ENCODE data around the gene ZBTB20. TPM values are rescaled to one million over a fixed set of nuclear protein-coding genes. Genes with fewer than 3 reads are reported as not detected.

Gene ZBTB20
- total RNA-seq, 1 donor from 2014 or later = 62.0 TPM

DNA sequence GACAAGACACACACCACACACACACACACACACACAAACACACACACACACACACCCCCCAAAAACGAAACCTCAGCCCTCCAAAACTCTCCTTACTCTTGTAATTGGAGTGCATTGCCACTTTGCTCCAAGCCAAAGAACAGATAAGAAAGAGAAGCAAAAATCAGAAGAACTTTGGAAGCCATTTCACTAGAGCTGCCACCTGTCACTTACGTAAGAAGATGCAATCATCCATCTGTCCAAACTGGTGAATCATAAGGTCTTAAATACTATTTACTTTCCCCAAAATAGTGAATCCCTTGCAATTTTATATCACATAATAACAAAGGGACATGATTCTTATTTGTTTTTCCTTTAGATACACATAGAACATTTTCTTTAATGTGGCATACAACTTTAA lies 285.4 kb downstream of the ZBTB20 start:
- TF ChIP-seq, protein P1, sequence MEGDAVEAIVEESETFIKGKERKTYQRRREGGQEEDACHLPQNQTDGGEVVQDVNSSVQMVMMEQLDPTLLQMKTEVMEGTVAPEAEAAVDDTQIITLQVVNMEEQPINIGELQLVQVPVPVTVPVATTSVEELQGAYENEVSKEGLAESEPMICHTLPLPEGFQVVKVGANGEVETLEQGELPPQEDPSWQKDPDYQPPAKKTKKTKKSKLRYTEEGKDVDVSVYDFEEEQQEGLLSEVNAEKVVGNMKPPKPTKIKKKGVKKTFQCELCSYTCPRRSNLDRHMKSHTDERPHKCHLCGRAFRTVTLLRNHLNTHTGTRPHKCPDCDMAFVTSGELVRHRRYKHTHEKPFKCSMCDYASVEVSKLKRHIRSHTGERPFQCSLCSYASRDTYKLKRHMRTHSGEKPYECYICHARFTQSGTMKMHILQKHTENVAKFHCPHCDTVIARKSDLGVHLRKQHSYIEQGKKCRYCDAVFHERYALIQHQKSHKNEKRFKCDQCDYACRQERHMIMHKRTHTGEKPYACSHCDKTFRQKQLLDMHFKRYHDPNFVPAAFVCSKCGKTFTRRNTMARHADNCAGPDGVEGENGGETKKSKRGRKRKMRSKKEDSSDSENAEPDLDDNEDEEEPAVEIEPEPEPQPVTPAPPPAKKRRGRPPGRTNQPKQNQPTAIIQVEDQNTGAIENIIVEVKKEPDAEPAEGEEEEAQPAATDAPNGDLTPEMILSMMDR (IDR thresholded peaks at IDR 0.05; ENCODE audit: borderline replicate concordance) = no peak
- no peaks in the 10 kb centered on the region for H3K36me3 ChIP-seq
- intact Hi-C loops (cut with micrococcal nuclease) = no loop called here
- peaks cover 39% of the 10 kb centered on the region for H3K4me1 ChIP-seq
- H3K9me3 ChIP-seq (replicated peaks) = no peaks in the 10 kb centered on the region
- no peak overlapping the region for H3K4me3 ChIP-seq
- DNase-seq = no peak
- H3K27me3 ChIP-seq (ENCODE audit: low read depth) = no peaks in the 10 kb centered on the region
- H3K27ac ChIP-seq (replicated peaks) = no peak overlapping the region

DNA sequence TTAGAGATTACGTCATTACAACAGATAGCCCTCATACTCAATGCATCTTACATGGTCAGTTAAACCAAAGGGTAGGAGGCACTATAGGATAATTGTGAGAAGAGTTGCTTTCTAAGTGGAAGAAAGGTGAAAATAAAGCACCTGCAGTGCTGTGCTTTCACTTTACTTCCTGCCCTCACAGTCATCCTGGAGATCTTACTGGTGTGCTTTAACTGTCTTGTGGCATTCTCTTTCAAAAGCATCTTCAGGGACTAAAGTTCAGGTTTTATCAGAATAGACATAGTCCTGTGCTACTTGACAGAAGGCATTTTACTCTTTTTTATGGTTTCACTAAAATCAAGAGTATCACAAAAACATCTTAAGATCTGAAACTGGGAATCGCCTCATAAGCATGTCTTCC lies 286.6 kb downstream of the ZBTB20 start:
- no peak for DNase-seq
- intact Hi-C loops (cut with micrococcal nuclease) = no loop called here
- H3K4me3 ChIP-seq = no peak overlapping the region
- H3K36me3 ChIP-seq = no peaks in the 10 kb centered on the region
- H3K9me3 ChIP-seq (replicated peaks) = no peaks in the 10 kb centered on the region
- H3K27ac ChIP-seq (replicated peaks) = no peak overlapping the region
- H3K27me3 ChIP-seq (ENCODE audit: low read depth) = no peaks in the 10 kb centered on the region
- TF ChIP-seq, protein P1 (IDR thresholded peaks at IDR 0.05; ENCODE audit: borderline replicate concordance) = no peak
- H3K4me1 ChIP-seq = peaks cover 40% of the 10 kb centered on the region

DNA sequence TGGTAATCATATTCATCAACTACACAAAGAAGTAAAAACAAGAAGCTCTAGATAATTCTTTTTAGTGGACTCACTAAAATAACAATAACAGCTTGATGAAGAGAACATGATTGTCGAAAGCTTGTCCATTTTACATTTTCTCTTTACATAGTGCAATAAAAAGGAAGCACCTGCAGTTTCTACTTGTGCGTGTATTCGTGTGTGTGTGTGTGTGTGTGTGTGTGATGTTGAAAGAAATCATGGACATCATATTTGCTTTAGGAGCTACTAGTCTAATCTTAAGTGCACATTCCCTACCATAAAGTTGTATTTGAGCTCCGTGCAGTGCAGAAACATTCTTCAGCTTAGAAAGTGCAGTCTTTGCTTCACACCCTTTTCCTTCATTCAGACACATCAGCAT lies 288.8 kb downstream of the ZBTB20 start:
- Histone ChIP-seq H3K9me3 (replicated peaks) (no peaks in the 10 kb centered on the region), H3K36me3 (no peaks in the 10 kb centered on the region), H3K27me3 (ENCODE audit: low read depth) (no peaks in the 10 kb centered on the region), H3K27ac (replicated peaks) (no peak overlapping the region), H3K4me3 (no peak overlapping the region), H3K4me1 (peaks cover 40% of the 10 kb centered on the region)
- DNase-seq = no peak
- TF ChIP-seq, protein P1 (IDR thresholded peaks at IDR 0.05; ENCODE audit: borderline replicate concordance) = no peak
- intact Hi-C loops (cut with micrococcal nuclease) = no loop called here

DNA sequence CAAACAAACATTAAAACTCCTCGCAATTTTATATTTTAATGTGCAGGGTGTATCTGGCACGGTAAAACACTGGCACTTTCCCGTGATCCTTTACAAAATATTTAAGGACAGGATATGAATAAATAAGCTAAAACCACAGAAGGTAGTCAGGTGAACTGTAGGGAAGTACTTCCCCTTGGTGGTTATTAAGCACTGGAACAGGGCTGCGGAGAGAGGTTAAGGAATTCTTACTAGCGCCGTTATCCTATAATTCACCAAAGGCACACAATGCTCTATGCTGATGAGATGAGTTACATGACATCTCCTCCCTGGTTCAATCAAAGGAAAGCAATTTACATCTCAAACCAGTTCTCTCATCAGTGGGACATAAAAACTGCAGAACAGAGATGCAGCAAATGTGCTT lies 289.8 kb downstream of the ZBTB20 start:
- TF ChIP-seq, protein P1 (IDR thresholded peaks at IDR 0.05; ENCODE audit: borderline replicate concordance) = no peak
- intact Hi-C loops (cut with micrococcal nuclease) = no loop called here
- no peak for DNase-seq
- Histone ChIP-seq H3K9me3 (replicated peaks) (no peaks in the 10 kb centered on the region), H3K27ac (replicated peaks) (no peak overlapping the region), H3K27me3 (ENCODE audit: low read depth) (no peaks in the 10 kb centered on the region), H3K4me1 (peaks cover 38% of the 10 kb centered on the region), H3K36me3 (no peaks in the 10 kb centered on the region), H3K4me3 (no peak overlapping the region)

DNA sequence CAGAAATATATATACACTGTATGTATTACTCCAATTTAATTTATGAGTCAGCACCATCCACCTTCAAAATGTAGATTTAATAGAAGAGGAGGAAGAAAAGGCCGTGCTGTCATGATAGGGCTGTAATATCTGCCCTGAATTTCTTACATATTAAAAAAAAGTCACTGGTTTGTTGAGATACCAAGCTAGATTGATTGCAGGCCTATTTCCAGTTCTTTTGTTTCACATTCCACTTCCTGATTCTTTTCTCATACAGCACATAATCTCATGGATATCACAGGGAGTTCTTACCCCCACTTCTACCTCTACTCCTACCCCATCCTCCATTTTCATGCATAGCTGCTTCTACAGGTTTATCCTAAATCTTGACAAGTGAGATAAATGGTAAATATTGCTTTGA lies 290.3 kb downstream of the ZBTB20 start:
- intact Hi-C loops (cut with micrococcal nuclease) = no loop called here
- Histone ChIP-seq H3K4me3 (no peak overlapping the region), H3K4me1 (peaks cover 34% of the 10 kb centered on the region), H3K27me3 (ENCODE audit: low read depth) (no peaks in the 10 kb centered on the region), H3K9me3 (replicated peaks) (no peaks in the 10 kb centered on the region), H3K27ac (replicated peaks) (no peak overlapping the region), H3K36me3 (no peaks in the 10 kb centered on the region)
- TF ChIP-seq, protein P1 (IDR thresholded peaks at IDR 0.05; ENCODE audit: borderline replicate concordance) = no peak
- DNase-seq = no peak

DNA sequence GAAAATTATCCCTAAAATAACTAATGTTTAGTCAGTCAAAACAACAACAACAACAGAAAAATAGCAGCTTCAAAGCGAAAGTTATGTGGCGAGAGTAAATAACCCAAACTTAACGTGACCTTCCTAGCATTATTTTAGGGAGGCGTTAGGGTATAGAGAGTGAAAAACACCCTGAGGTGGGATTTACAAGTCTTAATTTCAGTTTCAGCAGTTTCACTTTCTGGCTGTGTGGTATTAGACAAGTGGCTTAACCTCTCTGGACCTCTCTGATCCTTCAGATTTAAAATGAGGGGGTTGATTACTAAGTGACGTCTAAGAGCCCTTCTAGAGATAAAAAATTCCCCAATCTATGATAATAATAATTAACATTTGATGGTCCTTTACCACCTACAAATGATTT lies 291.2 kb downstream of the ZBTB20 start:
- no peaks in the 10 kb centered on the region for H3K27me3 ChIP-seq (ENCODE audit: low read depth)
- peaks cover 31% of the 10 kb centered on the region for H3K4me1 ChIP-seq
- intact Hi-C loops (cut with micrococcal nuclease) = no loop called here
- H3K4me3 ChIP-seq = no peak overlapping the region
- no peaks in the 10 kb centered on the region for H3K9me3 ChIP-seq (replicated peaks)
- H3K36me3 ChIP-seq = no peaks in the 10 kb centered on the region
- TF ChIP-seq, protein P1 (IDR thresholded peaks at IDR 0.05; ENCODE audit: borderline replicate concordance) = no peak
- no peak overlapping the region for H3K27ac ChIP-seq (replicated peaks)
- DNase-seq = no peak
